Stimulated activated naive CD4-positive, alpha-beta T cell (primary cell): ENCODE results near the gene ABCG4.
"Not testable (repeated sequence)": the region's sequence is repeated elsewhere in the genome, so short reads cannot be mapped to it uniquely, and the experiment has no call there.

Experiments used
- DNase-seq, 6 experiments: peaks; one replicate each; lab custom pipeline; 2025; lab: John Stamatoyannopoulos, UW

Gene ABCG4

GRCh38 chr11:119115484-119116234 lies 33.2 kb upstream of the ABCG4 start:
- peak in 5 of 6 experiments; percentile 22 to 79 (median 68) for DNase-seq

- DNase-seq: no peak
Measured at GRCh38 chr11:119116235-119116594, 32.6 kb upstream of the ABCG4 start.

- DNase-seq: no peak
Measured at GRCh38 chr11:119116601-119117000, 32.3 kb upstream of the ABCG4 start.

GRCh38 chr11:119117004-119117706 lies 31.7 kb upstream of the ABCG4 start:
- no peak for DNase-seq

- DNase-seq: no peak
Measured at GRCh38 chr11:119118227-119118626, 30.6 kb upstream of the ABCG4 start.

GRCh38 chr11:119118946-119119345 lies 29.9 kb upstream of the ABCG4 start:
- no peak for DNase-seq

GRCh38 chr11:119120639-119121007 lies 28.2 kb upstream of the ABCG4 start:
- peak in 1 of 6 experiments; percentile 3 for DNase-seq

- peak; percentile 96 to 100 (median 98) for DNase-seq
Measured at GRCh38 chr11:119121008-119121810, 27.6 kb upstream of the ABCG4 start, which contains the start of gene HINFP. Gene HINFP (plus strand): TSS chr11:119121580. CDS start chr11:119126945, 5,365 bp downstream.

GRCh38 chr11:119121811-119122124 lies 27.1 kb upstream of the ABCG4 start:
- DNase-seq: no peak

GRCh38 chr11:119125821-119126220 lies 23.0 kb upstream of the ABCG4 start:
- no peak for DNase-seq

GRCh38 chr11:119126675-119127268 lies 22.1 kb upstream of the ABCG4 start:
- no peak for DNase-seq

- DNase-seq: no peak
Measured at GRCh38 chr11:119130662-119131061, 18.2 kb upstream of the ABCG4 start.

- DNase-seq: no peak
Measured at GRCh38 chr11:119134389-119134978, 14.4 kb upstream of the ABCG4 start.

GRCh38 chr11:119139276-119139675 lies 9.6 kb upstream of the ABCG4 start:
- DNase-seq: not testable (repeated sequence)

GRCh38 chr11:119144825-119145486 lies 3.9 kb upstream of the ABCG4 start:
- DNase-seq: no peak

- no peak for DNase-seq
Measured at GRCh38 chr11:119145551-119145950, 3.3 kb upstream of the ABCG4 start.

GRCh38 chr11:119147604-119148333 lies 1.1 kb upstream of the ABCG4 start:
- peak in 1 of 6 experiments; percentile 23 for DNase-seq

GRCh38 chr11:119148720-119149017 lies 183 bp upstream of the ABCG4 start:
- peak in 1 of 6 experiments; percentile 19 for DNase-seq

- DNase-seq: no peak
Measured at GRCh38 chr11:119149786-119150275, 979 bp downstream of the ABCG4 start.

- DNase-seq: no peak
Measured at GRCh38 chr11:119152043-119152442, 3.2 kb downstream of the ABCG4 start.

- no peak for DNase-seq
Measured at GRCh38 chr11:119152604-119153003, 3.8 kb downstream of the ABCG4 start.
